GM18907 (cell line): ENCODE data around the gene BPIFB6.

Source experiments
- ATAC-seq: cut with Tn5 transposase; IDR thresholded peaks from one replicate; pipeline ENCODE4 v1.9.1; 2021; ENCODE audit warnings: mild to moderate bottlenecking, moderate library complexity; ENCODE audit not compliant: unreplicated experiment

The BPIFB6 gene

DNA sequence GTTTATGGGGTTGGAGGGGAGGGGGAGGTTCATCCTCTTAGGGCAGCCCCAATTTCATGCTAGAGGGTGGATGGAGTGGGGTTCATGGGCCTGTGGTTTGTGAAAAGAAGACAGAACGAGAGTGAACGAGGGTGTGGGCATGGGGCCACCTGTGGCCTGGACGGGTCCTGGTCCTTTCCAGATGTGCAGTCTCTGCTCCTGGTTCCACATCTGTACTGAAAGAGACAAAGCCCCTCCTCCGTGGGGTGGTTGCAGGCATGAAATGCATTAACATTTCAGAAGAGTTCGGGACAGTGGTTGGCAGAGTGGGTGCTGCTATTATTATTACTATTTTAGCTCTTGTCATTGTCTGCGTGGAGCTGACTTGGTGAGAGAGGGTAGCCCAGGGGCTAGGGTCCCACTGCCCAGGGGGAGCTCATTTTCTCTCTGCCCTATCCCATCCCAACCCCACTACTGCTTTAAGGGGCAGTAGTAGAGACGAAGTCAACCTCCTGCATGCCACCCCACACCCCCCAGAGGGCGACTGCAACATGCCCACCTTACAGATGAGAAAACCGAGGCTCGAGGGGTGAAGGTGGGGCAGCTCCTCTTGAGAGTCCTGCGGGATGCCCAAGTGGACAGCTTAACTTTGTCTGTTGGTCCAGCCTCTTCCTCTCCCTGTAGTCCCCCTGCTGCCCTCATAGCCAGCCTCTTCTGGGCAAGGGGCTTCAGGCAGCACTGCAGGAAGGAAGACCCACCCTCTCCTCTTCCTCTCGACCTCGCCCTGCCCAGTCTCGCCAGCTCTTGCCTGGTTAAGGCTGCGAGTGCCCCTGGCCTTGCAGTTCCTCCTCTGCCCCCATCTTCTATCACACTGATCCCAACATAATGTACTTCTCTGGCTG lies 15.5 kb upstream of the BPIFB6 start:
- no peak for ATAC-seq

- no peak for ATAC-seq
These were observed 14.8 kb upstream of the BPIFB6 start for GRCh38 chr20:33016581-33017109.

DNA sequence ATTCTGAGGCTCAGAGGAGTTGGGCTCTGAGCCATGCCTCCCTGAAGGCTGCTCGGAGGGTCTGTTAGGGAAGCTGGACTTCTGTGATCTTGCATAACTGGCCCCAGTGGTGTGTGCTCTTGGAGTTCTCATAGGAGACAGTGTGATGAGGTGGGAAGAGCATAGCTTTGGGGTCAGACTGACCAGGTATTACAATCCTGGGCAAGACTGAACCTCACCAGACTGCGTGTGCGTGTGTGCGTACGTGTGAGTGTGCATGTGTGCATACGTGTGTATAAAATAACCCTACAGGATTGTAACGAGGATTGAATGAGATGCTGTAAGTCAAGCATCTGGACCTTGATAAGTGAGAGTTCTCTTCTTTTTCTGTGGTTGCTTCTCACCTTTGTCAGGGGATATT lies 13.9 kb upstream of the BPIFB6 start:
- ATAC-seq: no peak

GRCh38 chr20:33018169-33018931 lies 13.1 kb upstream of the BPIFB6 start:
- ATAC-seq: no peak

DNA sequence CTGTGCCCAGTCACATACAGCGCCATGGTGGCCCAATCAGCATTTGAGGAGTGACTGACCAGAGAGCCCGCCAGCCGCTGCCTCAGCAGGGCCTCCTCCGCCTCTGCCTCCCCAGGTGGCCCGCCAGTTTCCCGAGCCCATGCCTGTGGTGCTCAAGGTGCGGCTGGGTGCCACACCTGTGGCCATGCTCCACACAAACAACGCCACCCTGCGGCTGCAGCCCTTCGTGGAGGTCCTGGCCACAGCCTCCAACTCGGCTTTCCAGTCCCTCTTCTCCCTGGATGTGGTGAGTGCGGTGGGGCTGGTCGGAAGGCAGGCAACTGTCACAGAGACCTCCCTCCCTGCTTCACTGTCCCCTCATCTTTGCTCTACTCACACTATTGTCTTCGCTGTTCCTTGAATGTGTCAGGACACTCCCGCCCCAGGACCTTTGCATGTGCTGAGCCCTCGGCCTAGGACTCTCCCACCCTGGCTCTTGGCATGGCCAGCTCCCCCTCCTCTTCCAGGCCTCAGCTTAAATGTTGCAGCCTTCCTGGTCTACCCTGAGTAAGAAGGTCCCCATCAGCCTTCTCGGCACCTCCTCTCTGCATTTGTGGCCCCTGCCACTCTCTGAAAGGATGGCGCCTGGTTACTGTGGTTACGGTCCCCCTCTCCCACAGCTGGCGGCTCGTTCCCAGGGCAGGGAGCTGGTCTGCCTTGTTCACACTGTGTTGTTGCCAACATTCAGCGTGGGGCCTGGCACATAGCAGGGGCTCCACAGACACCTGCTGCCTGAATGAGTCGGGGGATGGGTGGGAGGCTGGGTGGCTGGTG lies 11.8 kb upstream of the BPIFB6 start:
- ATAC-seq: no peak

GRCh38 chr20:33020278-33021161 lies 10.9 kb upstream of the BPIFB6 start:
- ATAC-seq: no peak

- no peak for ATAC-seq
These were observed 9.6 kb upstream of the BPIFB6 start for GRCh38 chr20:33021879-33022278.

GRCh38 chr20:33022289-33022688 lies 9.2 kb upstream of the BPIFB6 start:
- no peak for ATAC-seq

GRCh38 chr20:33022694-33023438 lies 8.6 kb upstream of the BPIFB6 start:
- no peak for ATAC-seq

DNA sequence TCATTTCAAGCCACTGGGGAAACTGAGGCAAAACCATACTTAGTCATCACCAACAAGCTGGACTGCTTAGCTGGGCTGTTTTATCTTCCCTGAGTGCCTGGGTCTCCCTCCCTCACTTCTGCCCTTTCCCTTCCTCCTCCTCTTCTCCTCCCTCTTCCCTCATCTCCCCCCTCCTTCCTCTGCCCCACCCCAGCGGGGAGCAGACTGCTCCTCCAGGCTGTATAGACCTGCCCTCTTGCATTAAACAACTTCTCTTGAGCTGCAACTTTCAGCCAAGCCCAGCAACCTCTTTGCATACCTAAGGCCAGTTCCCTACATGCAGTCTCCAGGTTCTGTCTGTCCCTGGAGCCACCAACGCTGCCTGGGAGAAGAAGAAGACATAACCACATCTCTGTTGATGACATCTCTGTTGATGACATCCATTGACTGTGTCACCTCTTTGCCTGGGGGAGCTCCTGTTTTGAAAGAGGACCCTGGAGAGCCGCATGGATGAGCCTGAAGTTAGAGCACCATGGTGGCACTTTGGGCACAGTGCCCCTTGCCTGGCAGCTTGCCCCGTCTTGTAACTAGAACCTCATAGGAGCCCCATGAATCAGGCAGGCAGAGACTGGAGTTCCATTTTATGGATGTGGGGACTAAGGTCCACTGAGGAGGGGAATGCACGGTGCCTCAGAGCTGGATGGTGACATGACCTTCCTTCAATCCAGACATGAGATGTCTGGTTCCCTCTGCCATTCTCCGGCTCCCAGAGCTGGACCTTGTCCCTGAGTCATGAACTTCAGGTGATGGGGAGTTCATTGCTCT lies 7.8 kb upstream of the BPIFB6 start:
- ATAC-seq: no peak

- no peak for ATAC-seq
These were observed 7.2 kb upstream of the BPIFB6 start for GRCh38 chr20:33024243-33024560.

GRCh38 chr20:33024609-33025317 lies 6.7 kb upstream of the BPIFB6 start:
- no peak for ATAC-seq

DNA sequence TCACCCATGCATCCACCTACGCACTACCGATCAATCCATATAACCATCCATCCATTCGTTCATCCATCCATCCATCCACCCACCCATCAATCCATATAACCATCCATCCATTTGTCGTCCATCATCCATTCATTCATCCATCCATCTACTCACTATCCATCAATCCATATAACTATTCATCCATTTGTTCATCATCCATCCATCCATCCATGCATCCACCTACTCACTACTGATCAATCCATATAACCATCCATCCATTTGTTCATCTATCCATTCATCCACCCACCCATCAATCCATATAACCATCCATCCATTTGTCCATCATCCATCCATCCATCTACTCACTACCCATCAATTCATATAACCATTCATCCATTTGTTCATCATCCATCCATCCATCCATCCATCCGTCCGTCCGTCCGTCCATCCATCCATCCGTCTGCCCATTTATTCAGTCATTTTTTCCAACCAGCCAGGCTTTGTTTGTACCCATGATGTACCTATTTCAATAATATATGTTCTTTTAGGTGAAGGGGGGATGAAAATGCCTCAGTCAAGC lies 6.1 kb upstream of the BPIFB6 start:
- no peak for ATAC-seq

GRCh38 chr20:33026072-33026778 lies 5.2 kb upstream of the BPIFB6 start:
- no peak for ATAC-seq

DNA sequence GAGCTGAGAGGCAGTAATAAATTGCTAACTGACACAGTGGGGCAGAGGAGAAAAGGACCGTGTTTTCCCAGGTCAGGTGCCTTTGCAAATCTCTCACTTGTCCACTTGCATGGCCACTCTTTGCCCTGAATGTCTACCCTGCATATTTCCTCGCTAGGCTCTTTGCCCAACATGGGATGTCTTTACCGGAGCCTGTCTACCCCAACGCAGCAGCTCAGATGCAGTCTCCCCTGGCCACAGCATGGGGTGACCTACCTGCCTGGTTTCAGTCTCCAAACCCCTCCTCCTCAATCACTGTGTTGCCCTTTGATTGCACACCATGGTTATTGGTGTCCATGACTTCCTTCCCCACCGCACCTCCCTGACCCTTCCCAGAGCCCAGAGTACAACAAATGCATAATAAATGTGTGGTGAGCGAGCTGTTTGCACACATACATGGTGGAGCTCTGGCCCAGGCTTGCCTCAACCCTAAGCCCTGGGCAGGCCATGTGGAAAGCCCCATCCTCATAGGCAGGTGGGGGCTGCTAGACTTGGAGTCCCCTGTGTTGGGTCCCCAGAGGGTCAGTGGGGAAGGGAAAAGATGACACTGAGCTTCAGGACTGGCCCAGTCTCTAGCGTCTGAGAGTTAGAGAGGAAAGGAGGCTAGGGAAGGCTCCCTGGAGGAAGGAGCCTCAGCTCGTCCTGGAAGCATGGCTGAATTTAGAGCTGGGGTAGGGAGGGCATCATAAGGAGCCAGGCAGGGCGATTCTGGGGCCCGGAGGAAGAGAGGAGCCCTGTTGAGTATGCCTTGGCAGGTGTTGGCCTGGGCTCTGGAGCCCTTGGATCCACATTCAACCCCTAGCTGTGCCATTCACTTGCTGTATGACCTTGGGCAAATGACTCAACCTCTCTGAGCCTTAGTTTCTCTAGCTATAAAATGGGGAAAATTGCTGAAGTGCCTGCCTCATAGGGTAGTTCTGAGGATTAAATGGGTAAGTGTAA lies 4.4 kb upstream of the BPIFB6 start:
- no peak for ATAC-seq
